H1 (cell line): ENCODE data around the gene B3GAT1. TPM values are rescaled to one million over a fixed set of nuclear protein-coding genes. Genes with fewer than 3 reads are reported as not detected.

ENCODE experiments used
- CTCF ChIA-PET: fragments of 300-600 bp; sonication (Branson Sonifier 250); formaldehyde crosslinking; loops from one replicate; lab custom pipeline; 2021; ENCODE audit not compliant: partially characterized antibody; lab: Charles Lee
- POLR2A ChIA-PET: fragments of 300-600 bp; sonication (Branson Sonifier 250); formaldehyde crosslinking; loops from one replicate; lab custom pipeline; 2021; ENCODE audit warnings: inconsistent platforms; ENCODE audit not compliant: partially characterized antibody; lab: Charles Lee
- DNase-seq, 2 experiments: peaks; one replicate each; pipeline versions ENCODE4 v3.0.0 to v3.0.0-alpha.2; 2010 to 2022; ENCODE audit warnings: low spot score in 2 of 2, low read depth in 1 of 2, mixed read lengths in 1 of 2
- FAIRE-seq: peaks from 2 replicates; lab custom pipeline; 2011; peaks lifted over from hg19 to GRCh38; lab: Jason Lieb, UNC
- H2AFZ ChIP-seq: 2 replicates; pipeline ENCODE4 v1.8.1; 2012; ENCODE audit warnings: low read length, inconsistent platforms
- H2AK5ac ChIP-seq: 2 replicates; pipeline ENCODE4 v1.6.1; 2013; ENCODE audit warnings: low read depth, low read length
- H2BK120ac ChIP-seq: replicated peaks from 2 replicates; pipeline ENCODE3; 2013; ENCODE audit warnings: low read depth, low read length, inconsistent platforms
- H2BK12ac ChIP-seq: 2 replicates; pipeline ENCODE4 v1.6.1; 2013; ENCODE audit warnings: low read depth, low read length
- H2BK15ac ChIP-seq: 2 replicates; pipeline ENCODE4 v1.6.1; 2013; ENCODE audit warnings: low read length
- H2BK20ac ChIP-seq: 2 replicates; pipeline ENCODE4 v1.6.1; 2013; ENCODE audit warnings: low read length
- H2BK5ac ChIP-seq: 2 replicates; pipeline ENCODE4 v1.6.1; 2013; ENCODE audit warnings: low read depth, low read length
- H3K14ac ChIP-seq: 2 replicates; pipeline ENCODE4 v1.6.1; 2013; ENCODE audit warnings: inconsistent platforms; ENCODE audit not compliant: insufficient read length
- H3K18ac ChIP-seq: 2 replicates; pipeline ENCODE4 v1.6.1; 2013; ENCODE audit warnings: low read length; ENCODE audit errors: extremely low read depth
- H3K23ac ChIP-seq: 2 replicates; pipeline ENCODE4 v1.6.1; 2013; ENCODE audit warnings: inconsistent platforms; ENCODE audit not compliant: insufficient read length
- H3K23me2 ChIP-seq: 2 replicates; pipeline ENCODE4 v1.6.1; 2013; ENCODE audit warnings: low read depth, low read length
- H3K27ac ChIP-seq: 2 replicates; pipeline ENCODE4 v1.6.1; 2011; ENCODE audit warnings: low read depth, low read length, inconsistent platforms
- H3K27me3 ChIP-seq, 4 experiments: replicated peaks in 1 of 4; 1 replicate in 1 of 4; 2 replicates in 3 of 4; pipeline versions ENCODE4 v1.6.1 to v1.8.1; 2011 to 2013; ENCODE audit warnings: low read length in 3 of 4, mild to moderate bottlenecking in 3 of 4, inconsistent platforms in 2 of 4, mixed read lengths in 2 of 4, moderate library complexity in 1 of 4; ENCODE audit not compliant: control insufficient read depth in 3 of 4, insufficient read depth in 3 of 4; ENCODE audit errors: extremely low read depth in 1 of 4
- H3K36me3 ChIP-seq, 4 experiments: 2 replicates each; pipeline versions ENCODE4 v1.6.1 to v1.8.1; 2011 to 2013; ENCODE audit warnings: mild to moderate bottlenecking in 4 of 4, low read length in 3 of 4, moderate library complexity in 2 of 4, control low read depth in 1 of 4, inconsistent platforms in 1 of 4; ENCODE audit not compliant: insufficient read depth in 4 of 4, control insufficient read depth in 2 of 4
- H3K4ac ChIP-seq: replicated peaks from 2 replicates; pipeline ENCODE3; 2013; ENCODE audit warnings: low read length, low read depth, mixed read lengths, inconsistent platforms; ENCODE audit not compliant: insufficient read length
- H3K4me1 ChIP-seq, 4 experiments: replicated peaks in 1 of 4; 1 replicate in 1 of 4; 2 replicates in 3 of 4; pipeline versions ENCODE4 v1.6.1 to v1.8.1; 2011 to 2013; ENCODE audit warnings: low read length in 3 of 4, inconsistent platforms in 2 of 4, mixed read lengths in 1 of 4; ENCODE audit not compliant: insufficient read depth in 4 of 4, control insufficient read depth in 3 of 4
- H3K4me2 ChIP-seq, 2 experiments: 2 replicates each; pipeline versions ENCODE4 v1.6.1 to v1.8.1; 2011 to 2013; ENCODE audit warnings: low read depth in 2 of 2, low read length in 2 of 2, control low read depth in 1 of 2, inconsistent platforms in 1 of 2, mild to moderate bottlenecking in 1 of 2; ENCODE audit not compliant: insufficient read depth in 1 of 2
- H3K4me3 ChIP-seq, 4 experiments: fragments of 200-600, 300-600 bp in 1 of 4; sonication (generic), shearing (Covaris generic), sonication (Bioruptor Twin) in 1 of 4; 2 replicates each; pipeline versions ENCODE4 v1.5.1 to v1.8.1; 2011 to 2016; ENCODE audit warnings: low read length in 4 of 4, low read depth in 3 of 4, control low read depth in 2 of 4, inconsistent platforms in 2 of 4, mild to moderate bottlenecking in 2 of 4, mixed read lengths in 1 of 4, moderate library complexity in 1 of 4; ENCODE audit not compliant: insufficient read depth in 2 of 4; ENCODE audit errors: extremely low read depth in 1 of 4
- H3K56ac ChIP-seq: replicated peaks from 2 replicates; pipeline ENCODE3; 2013; ENCODE audit warnings: low read depth, mild to moderate bottlenecking, mixed read lengths, low read length, inconsistent platforms; ENCODE audit not compliant: insufficient read length
- H3K79me1 ChIP-seq: 2 replicates; pipeline ENCODE4 v1.6.1; 2013; ENCODE audit warnings: low read depth, low read length, control low read depth
- H3K79me2 ChIP-seq, 2 experiments: 2 replicates each; pipeline versions ENCODE4 v1.6.1 to v1.8.1; 2012 to 2013; ENCODE audit warnings: low read length in 2 of 2, mild to moderate bottlenecking in 2 of 2, inconsistent platforms in 1 of 2; ENCODE audit not compliant: insufficient read depth in 2 of 2, control insufficient read depth in 1 of 2
- H3K9ac ChIP-seq, 4 experiments: replicated peaks in 1 of 4; 1 replicate in 1 of 4; 2 replicates in 3 of 4; pipeline versions ENCODE4 v1.6.1 to v1.8.1; 2011 to 2013; ENCODE audit warnings: low read depth in 3 of 4, low read length in 3 of 4, control low read depth in 2 of 4, mild to moderate bottlenecking in 2 of 4, moderate library complexity in 2 of 4, inconsistent platforms in 1 of 4; ENCODE audit errors: extremely low read depth in 1 of 4
- H3K9me3 ChIP-seq, 2 experiments: 2 replicates each; pipeline versions ENCODE4 v1.6.1 to v1.8.1; 2012 to 2013; ENCODE audit warnings: mild to moderate bottlenecking in 2 of 2, moderate library complexity in 2 of 2, control low read depth in 1 of 2, inconsistent platforms in 1 of 2, low read depth in 1 of 2, low read length in 1 of 2, mixed read lengths in 1 of 2; ENCODE audit not compliant: insufficient read depth in 2 of 2
- H4K20me1 ChIP-seq, 2 experiments: replicated peaks in 1 of 2; 2 replicates each; pipeline versions ENCODE3 to v1.8.1; 2011 to 2013; ENCODE audit warnings: inconsistent platforms in 2 of 2, low read length in 2 of 2, mild to moderate bottlenecking in 1 of 2; ENCODE audit not compliant: insufficient read depth in 2 of 2, control insufficient read depth in 1 of 2
- H4K5ac ChIP-seq: 2 replicates; pipeline ENCODE4 v1.6.1; 2013; ENCODE audit warnings: low read length, low read depth, mixed read lengths, inconsistent platforms; ENCODE audit not compliant: insufficient read length
- H4K8ac ChIP-seq: 2 replicates; pipeline ENCODE4 v1.8.0; 2013; ENCODE audit warnings: mild to moderate bottlenecking, moderate library complexity, low read length, inconsistent platforms; ENCODE audit not compliant: insufficient read depth; ENCODE audit errors: extremely low read depth
- H4K91ac ChIP-seq: replicated peaks from 2 replicates; pipeline ENCODE3; 2013; ENCODE audit warnings: low read length, mixed read lengths, inconsistent platforms; ENCODE audit not compliant: insufficient read length
- ASH2L ChIP-seq: fragments of 200-600, 300-600 bp; sonication (generic); IDR thresholded peaks from one replicate; pipeline ENCODE4 v1.7.1; 2017; ENCODE audit warnings: low read length
- CREB1 ChIP-seq: IDR thresholded peaks from 2 replicates; pipeline ENCODE4 v1.6.1; 2012; ENCODE audit warnings: inconsistent platforms
- CTBP2 ChIP-seq: IDR thresholded peaks from 2 replicates; pipeline ENCODE4 v1.7.0; 2011; ENCODE audit warnings: borderline replicate concordance, mild to moderate bottlenecking, moderate library complexity, mixed read lengths, low read length; ENCODE audit not compliant: insufficient read depth, insufficient read length
- EP300 ChIP-seq, 2 experiments: IDR thresholded peaks; 1 replicate in 1 of 2; 2 replicates in 1 of 2; pipeline ENCODE4 v1.6.1; 2011 to 2012; ENCODE audit warnings: low read depth in 2 of 2, low read length in 2 of 2, mild to moderate bottlenecking in 2 of 2, borderline replicate concordance in 1 of 2, inconsistent platforms in 1 of 2, moderate library complexity in 1 of 2
- PHF8 ChIP-seq: fragments of 200-600 bp; sonication (generic); conservative IDR thresholded peaks from 2 replicates; pipeline ENCODE4 v1.7.1; 2012; ENCODE audit warnings: low read depth, mild to moderate bottlenecking, inconsistent platforms, low read length, moderate library complexity
- RXRA ChIP-seq: IDR thresholded peaks from 2 replicates; pipeline ENCODE4 v1.6.1; 2011; ENCODE audit warnings: low read depth, mild to moderate bottlenecking, low read length, moderate library complexity; ENCODE audit not compliant: insufficient read depth
- SIRT6 ChIP-seq: IDR thresholded peaks from one replicate; pipeline ENCODE4 v1.7.1; 2012; ENCODE audit warnings: low read length, inconsistent platforms
- SRF ChIP-seq: IDR thresholded peaks from 2 replicates; pipeline ENCODE4 v1.6.1; 2011; ENCODE audit warnings: mild to moderate bottlenecking, low read depth, low read length, moderate library complexity
- WGBS, 2 experiments: shearing (Covaris generic) in 1 of 2; methylation state at CpG; one replicate each; pipeline versions ENCODE4 v1.1.6 to v1.1.7; 2013 to 2015; ENCODE audit warnings: low lambda C conversion rate in 2 of 2, mixed read lengths in 2 of 2, inconsistent platforms in 1 of 2, low coverage in 1 of 2, missing lambda C conversion rate in 1 of 2; ENCODE audit not compliant: insufficient replicate concordance in 2 of 2, insufficient coverage in 1 of 2, insufficient read length in 1 of 2; ENCODE audit errors: extremely low coverage in 1 of 2, missing lambda C conversion rate in 1 of 2; 5-methylcytosine and 5-hydroxymethylcytosine counted together
- polyA plus RNA-seq, 7 experiments: library from polyadenylated mRNA; depleted of rRNA in 3 of 7; stranded (reverse) in 5 of 7; unstranded in 2 of 7; fragments of >200 nt in 5 of 7; fragments of 200-250 nt in 2 of 7; gene quantifications; 1 replicate in 5 of 7; 2 replicates in 1 of 7; 4 replicates in 1 of 7; pipeline versions ENCODE4 v1.2.1 to v1.2.3, GENCODE V29; 2011 to 2013; ENCODE audit warnings: missing spikeins in 2 of 7, mixed read lengths in 2 of 7
- total RNA-seq: library from RNA; stranded (reverse); fragmentation: NEBNext Ultra II Directional; extraction: Animal tissue kit (Norgen Biotek cat#: 25700); gene quantifications from 2 replicates; pipeline ENCODE4 v1.2.1, GENCODE V29; 2021

B3GAT1 gene
- total and polyA plus RNA-seq, 2 of the 8 experiments (the other 6 are each of a cell fraction or from before 2014, with no cell fraction given): 19.7 to 32.4 TPM

GRCh38 chr11:134399293-134399654, 12.8 kb downstream of the B3GAT1 start:
- no peak for TF ChIP-seq SIRT6
- TF ChIP-seq CTBP2: no peak
- no peak for TF ChIP-seq EP300 (IDR thresholded peaks at IDR 0.05; ENCODE audit: borderline replicate concordance in 1 of 2, low read depth in 2 of 2, low read length in 2 of 2)
- TF ChIP-seq ASH2L: no peak
- TF ChIP-seq RXRA: no peak
- TF ChIP-seq CREB1: no peak
- no peak for TF ChIP-seq PHF8
- TF ChIP-seq SRF: no peak
- Histone ChIP-seq H3K23me2 (0 out of 2 replicates have a peak, but pooled peaks cover 2% of the 10 kb centered on the region), H2BK20ac (no peak overlapping the region), H3K79me2 (peaks cover 0 to 49% of the 10 kb centered on the region in 2 experiments; a peak in 1 of 4 replicates), H3K56ac (no peak overlapping the region), H4K91ac (peak overlapping the region; percentile 12), H2BK12ac (no peak overlapping the region), H2BK120ac (no peak overlapping the region), H3K23ac (no peak overlapping the region), H3K36me3 (peaks cover 0 to 4% (median 0%) of the 10 kb centered on the region in 4 experiments; a peak in 1 of 8 replicates), H2BK15ac (no peak overlapping the region), H2AK5ac (no peak overlapping the region), H3K27me3 (no peaks in the 10 kb centered on the region), H4K5ac (no peak overlapping the region), H3K27ac (no peak overlapping the region), H3K9ac (no peak overlapping the region), H3K9me3 (no peaks in the 10 kb centered on the region), H3K79me1 (peaks cover 11% of the 10 kb centered on the region), H3K4ac (no peak overlapping the region), H2BK5ac (no peak overlapping the region), H4K8ac (peak overlapping the region; percentile 38; the same call in 1 of the 2 replicates), H3K4me3 (no peak overlapping the region), H2AFZ (no peak overlapping the region), H3K18ac (no peak overlapping the region), H3K4me1 (peaks cover 0 to 12% (median 3%) of the 10 kb centered on the region in 4 experiments; a peak in 2 of 7 replicates), H4K20me1 (peaks cover 6 to 30% of the 10 kb centered on the region in 2 experiments), H3K14ac (no peak overlapping the region), H3K4me2 (no peak overlapping the region)
- FAIRE-seq: no peak
- POLR2A ChIA-PET: interaction anchor here (1.3 to 1.4 kb wide), 2 partner anchors 10 to 12 kb away, joined by 3 read pairs; no protein-coding TSS in a partner anchor
- WGBS, 2 experiments: 88% methylated on average over 7 of the region's 8 CpGs; no CpG with 5 or more reads in 1 of the 2 experiments
- CTCF ChIA-PET: interaction anchor here (1.2 to 1.8 kb wide), 5 partner anchors 12 to 50 kb away, joined by 4 to 9 read pairs (median 7); partner anchors contain the start of gene B3GAT1
- no peak for DNase-seq
